Pulmonary artery endothelial cell (primary cell): ENCODE data around the gene RRAS. TPM values are rescaled to one million over a fixed set of nuclear protein-coding genes. Genes with fewer than 3 reads are reported as not detected.

Experiments
- DNase-seq: peaks from one replicate; pipeline ENCODE4 v3.0.0-alpha.2; 2011; ENCODE audit warnings: low read depth, low spot score
- total RNA-seq: library from RNA; depleted of rRNA; stranded (reverse); fragments of >200 nt; gene quantifications from 2 replicates; pipeline ENCODE4 v1.2.3, GENCODE V29; 2014

The RRAS gene
- total RNA-seq, 1 donor from 2014 or later = 54.9 TPM

DNA sequence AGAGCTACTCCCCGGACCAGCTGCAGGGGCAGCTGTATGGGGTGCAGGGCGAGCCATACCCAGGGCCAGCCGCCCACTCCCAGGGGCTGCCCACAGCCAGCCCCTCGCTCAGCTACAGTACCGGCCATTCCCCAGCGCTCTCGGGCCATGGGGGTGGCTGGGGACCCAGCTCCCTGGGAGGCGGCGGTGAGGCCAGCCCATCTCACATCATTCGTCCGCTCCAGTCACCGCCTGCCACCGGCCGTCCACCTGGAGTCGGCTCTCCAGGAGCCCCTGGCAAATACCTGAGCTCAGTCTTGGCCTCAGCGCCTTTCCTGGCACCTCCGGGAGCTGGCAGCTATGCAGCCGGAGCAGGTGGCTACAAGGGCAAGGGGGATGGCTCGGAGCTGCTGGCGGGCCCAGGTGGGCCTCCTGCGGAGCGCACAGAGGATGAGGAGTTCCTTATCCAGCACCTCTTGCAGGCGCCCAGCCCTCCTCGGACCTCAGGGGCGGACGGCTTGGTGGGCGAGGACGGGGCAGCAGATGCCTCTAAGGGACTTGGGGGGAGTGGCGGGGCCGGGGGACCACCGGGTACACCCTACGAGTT is 44.0 kb downstream of the RRAS start:
- no peak for DNase-seq

DNA sequence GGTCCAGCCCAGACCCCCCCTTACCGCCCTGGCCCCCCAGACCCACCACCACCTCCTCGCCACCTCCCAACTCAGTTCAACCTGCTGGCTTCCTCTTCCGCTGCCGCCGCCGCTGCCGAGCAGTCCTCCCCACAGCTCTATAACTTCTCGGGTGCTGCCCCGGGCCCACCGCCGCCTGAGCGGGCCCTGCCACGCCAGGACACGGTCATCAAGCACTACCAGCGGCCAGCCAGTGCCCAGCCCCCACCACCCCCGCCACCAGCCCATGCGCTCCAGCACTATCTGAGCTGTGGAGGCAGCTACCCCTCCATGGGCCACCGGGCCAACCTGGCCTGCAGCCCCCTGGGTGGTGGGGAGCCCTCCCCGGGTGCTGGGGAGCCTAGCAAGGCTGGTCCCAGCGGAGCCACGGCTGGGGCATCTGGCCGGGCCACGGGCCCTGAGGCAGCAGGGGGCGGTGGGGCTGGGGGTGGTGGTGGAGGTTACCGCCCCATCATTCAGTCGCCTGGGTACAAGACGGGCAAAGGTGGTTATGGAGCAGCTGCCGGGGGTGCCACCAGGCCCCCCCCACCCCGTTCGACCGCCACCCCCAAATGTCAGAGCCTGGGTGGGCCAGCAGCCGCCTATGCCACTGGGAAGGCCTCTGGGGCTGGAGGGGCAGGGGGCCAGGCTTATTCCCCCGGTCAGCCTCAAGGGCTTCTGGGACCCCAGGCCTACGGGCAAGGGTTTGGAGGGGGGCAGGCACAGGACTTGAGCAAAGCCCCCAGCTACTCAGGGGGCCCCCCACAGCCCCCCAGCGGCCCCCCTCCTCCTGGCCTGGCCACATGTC is 44.7 kb downstream of the RRAS start:
- DNase-seq = no peak

GRCh38 chr19:49594157-49594992 is 45.6 kb downstream of the RRAS start:
- no peak for DNase-seq

DNA sequence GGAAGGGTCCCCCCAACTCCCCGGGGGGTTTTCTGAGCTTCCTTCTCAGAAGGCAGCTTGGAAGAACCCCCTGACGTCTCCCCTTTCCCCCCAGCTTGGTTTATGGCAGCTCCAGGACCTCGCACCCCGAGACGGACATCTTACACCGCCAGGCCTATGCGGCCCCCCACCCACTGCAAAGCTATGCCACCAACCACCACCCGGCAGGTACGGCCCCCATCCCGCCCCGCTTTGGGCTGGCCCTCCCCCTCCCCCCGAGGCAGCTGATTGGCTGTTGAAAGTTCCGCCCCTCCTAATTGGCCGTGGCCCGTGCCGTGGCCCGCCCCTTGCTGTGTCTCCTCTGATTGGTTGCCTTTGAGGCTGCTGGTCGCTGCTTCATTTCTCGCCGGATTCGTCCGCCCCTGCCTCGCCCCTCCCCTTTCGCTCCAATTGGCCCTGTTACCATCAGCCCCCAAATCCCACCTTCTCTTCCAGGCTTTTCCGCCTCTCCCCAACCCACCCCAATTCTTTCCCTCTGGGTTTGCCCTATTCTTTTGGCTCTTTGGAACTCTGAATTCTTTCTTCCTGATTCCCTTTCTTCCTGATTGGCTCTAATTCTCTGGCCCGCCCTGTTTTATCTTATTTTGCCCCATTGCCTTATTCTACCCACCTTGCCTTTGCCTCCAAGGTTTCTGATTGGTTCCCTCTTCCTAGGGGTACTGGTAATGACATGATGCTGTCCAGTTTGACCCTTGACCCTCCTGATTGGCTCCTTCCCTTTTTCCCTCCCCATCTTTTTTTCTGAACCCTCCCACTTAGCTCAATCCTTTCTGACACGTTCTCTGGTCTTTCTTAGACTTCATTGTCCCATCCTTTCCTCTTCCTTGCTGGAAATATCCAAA is 46.5 kb downstream of the RRAS start:
- peak; percentile 77 for DNase-seq

- no peak for DNase-seq
These were observed 47.3 kb downstream of the RRAS start for GRCh38 chr19:49592486-49593232.

DNA sequence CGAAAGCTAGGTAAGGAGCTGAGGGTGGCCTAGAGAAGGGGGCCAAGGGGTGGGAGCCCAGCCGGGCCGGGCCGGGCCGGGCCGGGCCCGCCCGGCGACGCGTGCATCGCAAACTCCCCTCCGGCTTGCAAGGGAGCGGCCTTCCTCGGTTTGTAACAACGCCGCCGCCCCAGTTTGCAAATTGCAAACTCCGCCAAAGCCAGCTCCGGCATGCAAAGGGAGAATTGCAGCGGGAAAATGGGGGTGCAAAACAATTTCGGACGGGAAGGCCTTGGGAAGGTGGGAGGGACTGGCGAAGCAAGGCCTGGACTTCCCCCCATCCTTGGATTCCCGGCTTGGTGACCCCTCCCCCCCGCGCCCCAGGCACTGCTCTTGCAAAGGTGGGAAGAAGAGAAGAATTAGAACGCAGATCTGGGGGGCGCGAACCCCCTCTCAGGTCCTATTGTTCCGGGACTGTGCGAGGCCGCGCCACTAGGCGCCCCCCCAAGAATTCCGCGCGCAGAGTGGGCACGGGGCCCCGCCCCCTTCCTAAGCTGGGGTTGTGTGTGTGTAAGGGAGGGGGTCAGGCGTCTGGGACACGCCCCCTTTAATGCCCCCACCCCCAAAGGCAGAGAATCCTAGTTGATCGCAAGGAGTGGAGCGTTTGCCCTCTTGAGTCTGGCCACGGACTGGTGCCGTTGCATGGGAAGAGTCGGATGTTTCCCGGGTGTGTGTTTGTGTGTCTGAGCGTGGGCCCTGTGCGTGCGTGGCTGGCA is 48.0 kb downstream of the RRAS start:
- no peak for DNase-seq

DNA sequence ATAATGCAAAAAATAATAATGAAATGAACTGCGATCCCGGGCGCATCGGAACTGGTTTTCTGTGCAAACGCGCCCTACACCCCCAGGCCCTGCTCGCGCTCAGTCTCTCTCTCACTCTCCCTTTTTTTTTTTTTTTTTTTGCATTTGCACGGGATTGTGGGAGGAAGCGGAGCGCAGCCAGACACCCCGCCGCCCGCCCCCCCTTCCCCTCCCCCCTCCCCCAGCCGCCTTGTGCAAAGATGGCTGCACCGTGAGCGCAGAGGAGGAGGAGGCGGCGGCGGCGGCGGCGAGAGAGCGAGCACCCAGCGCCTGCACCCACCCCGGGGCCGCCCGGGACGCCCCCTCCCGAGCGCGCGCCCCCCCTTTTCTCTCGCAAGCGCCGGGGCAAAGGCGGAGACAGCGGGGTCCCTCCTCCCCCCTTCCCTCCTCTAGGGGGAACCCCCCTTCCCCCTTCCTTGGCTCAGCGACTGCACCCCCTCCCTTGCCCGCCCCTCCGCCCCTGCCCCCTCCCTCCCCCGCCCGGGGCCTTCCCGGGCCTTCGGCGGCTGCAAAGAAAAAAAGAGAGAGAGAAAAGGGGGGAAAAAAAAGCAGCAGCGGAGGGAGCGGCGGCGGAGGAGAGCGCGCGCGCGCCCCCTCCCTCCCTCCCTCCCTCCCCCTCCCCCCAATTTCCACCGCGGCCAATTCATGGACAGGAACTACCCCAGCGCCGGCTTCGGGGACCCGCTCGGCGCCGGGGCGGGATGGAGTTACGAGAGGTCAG is 48.8 kb downstream of the RRAS start, which contains the start of gene PRR12:
Gene PRR12 (plus strand): TSS at position 212 of the 760 bp plus-strand sequence. CDS start 473 bp downstream, at position 685.
- DNase-seq = no peak

GRCh38 chr19:49590071-49590970 is 49.6 kb downstream of the RRAS start:
- DNase-seq = peak; percentile 92

GRCh38 chr19:49589502-49589905 is 50.4 kb downstream of the RRAS start:
- DNase-seq = no peak

- DNase-seq = no peak
These were observed 51.4 kb downstream of the RRAS start for GRCh38 chr19:49588365-49589122.

DNA sequence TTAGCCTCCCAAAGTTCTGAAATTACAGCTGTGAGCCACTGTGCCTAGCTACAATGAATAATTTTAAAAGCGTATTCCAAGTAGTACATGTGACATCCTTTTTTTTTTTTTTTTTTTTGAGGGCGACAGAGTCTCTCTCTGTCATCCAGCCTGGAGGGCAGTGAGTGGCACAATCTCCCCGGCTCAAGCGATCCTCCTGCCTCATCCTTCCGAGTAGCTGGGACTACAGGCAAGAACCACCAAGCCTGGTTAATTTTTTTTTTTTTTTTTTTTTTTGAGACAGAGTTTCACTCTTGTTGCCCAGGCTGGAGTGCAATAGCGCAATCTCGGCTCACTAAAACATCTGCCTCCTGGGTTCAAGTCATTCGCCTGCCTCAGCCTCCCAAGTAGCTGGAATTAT is 52.7 kb downstream of the RRAS start:
- no peak for DNase-seq

Other genes with a start within 250 kb of the RRAS start
- gene PTH2, start 216.7 kb downstream of the RRAS start, total RNA-seq = not detected in 2 replicates
- gene GFY, start 214.8 kb downstream of the RRAS start, total RNA-seq = not detected in 2 replicates
- 0.04 TPM in 1 of 2 replicates, not detected in the other for gene SLC17A7, start 198.6 kb downstream of the RRAS start, total RNA-seq
- gene PIH1D1, start 188.3 kb downstream of the RRAS start, total RNA-seq = 128 and 170 TPM in 2 replicates
- gene ALDH16A1, start 186.9 kb downstream of the RRAS start, total RNA-seq = 54.9 and 58.8 TPM in 2 replicates
- gene FLT3LG, start 165.9 kb downstream of the RRAS start, total RNA-seq = 1.6 and 2.4 TPM in 2 replicates
- gene RPL13A, start 152.5 kb downstream of the RRAS start, total RNA-seq = 2,556 and 3,423 TPM in 2 replicates
- gene RPS11, start 143.7 kb downstream of the RRAS start, total RNA-seq = 1,813 and 2,923 TPM in 2 replicates
- 59.5 and 85.5 TPM in 2 replicates for gene FCGRT, start 127.5 kb downstream of the RRAS start, total RNA-seq
- gene RCN3, start 112.1 kb downstream of the RRAS start, total RNA-seq = 101 and 237 TPM in 2 replicates
- 107 and 113 TPM in 2 replicates for gene NOSIP, start 59.6 kb downstream of the RRAS start, total RNA-seq
- gene PRRG2, start 58.8 kb downstream of the RRAS start, total RNA-seq = 3.1 and 4.1 TPM in 2 replicates
- gene PRR12, start 49.0 kb downstream of the RRAS start, total RNA-seq = 1.8 and 2.0 TPM in 2 replicates
- 10.7 and 12.0 TPM in 2 replicates for gene SCAF1, start 2.1 kb upstream of the RRAS start, total RNA-seq
- 51.4 and 85.1 TPM in 2 replicates for gene IRF3, start 25.7 kb upstream of the RRAS start, total RNA-seq
- 6.8 and 11.4 TPM in 2 replicates for gene BCL2L12, start 25.8 kb upstream of the RRAS start, total RNA-seq
- gene PRMT1, start 37.1 kb upstream of the RRAS start, total RNA-seq = 476 and 582 TPM in 2 replicates
- 0.40 and 0.74 TPM in 2 replicates for gene ADM5, start 49.5 kb upstream of the RRAS start, total RNA-seq
- 20.0 and 24.7 TPM in 2 replicates for gene CPT1C, start 51.0 kb upstream of the RRAS start, total RNA-seq
- gene TSKS, start 123.2 kb upstream of the RRAS start, total RNA-seq = not detected in 2 replicates
- 65.3 and 65.6 TPM in 2 replicates for gene AP2A1, start 126.9 kb upstream of the RRAS start, total RNA-seq
- gene FUZ, start 173.1 kb upstream of the RRAS start, total RNA-seq = 23.9 and 34.9 TPM in 2 replicates
- gene MED25, start 178.1 kb upstream of the RRAS start, total RNA-seq = 13.1 and 13.8 TPM in 2 replicates
- 47.3 and 65.2 TPM in 2 replicates for gene PTOV1, start 211.0 kb upstream of the RRAS start, total RNA-seq
- gene PNKP, start 227.4 kb upstream of the RRAS start, total RNA-seq = 47.2 and 48.2 TPM in 2 replicates
- gene AKT1S1, start 237.2 kb upstream of the RRAS start, total RNA-seq = 7.6 and 11.2 TPM in 2 replicates
- gene TBC1D17, start 237.6 kb upstream of the RRAS start, total RNA-seq = 7.1 and 7.3 TPM in 2 replicates